NT2/D1 (cell line): ENCODE results near the gene PICALM.
A peak's percentile ranks its signal among the peaks of the same experiment; 100 is the strongest.

Experiments used
- DNase-seq: peaks from one replicate; pipeline ENCODE4 v3.0.0-alpha.2; 2011; ENCODE audit warnings: low read depth, low spot score
- H3K27me3 ChIP-seq: 2 replicates; pipeline ENCODE4 v1.6.0; 2011; ENCODE audit warnings: mild to moderate bottlenecking; ENCODE audit not compliant: insufficient read length, insufficient read depth
- H3K36me3 ChIP-seq: 2 replicates; pipeline ENCODE4 v1.6.1; 2011; ENCODE audit warnings: mild to moderate bottlenecking, low read length, mixed read lengths; ENCODE audit not compliant: insufficient read depth, insufficient read length
- H3K4me1 ChIP-seq: 2 replicates; pipeline ENCODE4 v1.5.1; 2011; ENCODE audit not compliant: insufficient read depth, insufficient read length
- H3K4me3 ChIP-seq: 2 replicates; pipeline ENCODE4 v1.5.1; 2011; ENCODE audit warnings: low read depth; ENCODE audit not compliant: insufficient read length
- H3K9ac ChIP-seq: 2 replicates; pipeline ENCODE4 v1.6.0; 2011; ENCODE audit warnings: low read depth; ENCODE audit not compliant: insufficient read length
- H3K9me3 ChIP-seq: 2 replicates; pipeline ENCODE4 v1.5.1; 2011; ENCODE audit warnings: mild to moderate bottlenecking, low read length; ENCODE audit not compliant: insufficient read depth
- SUZ12 ChIP-seq: IDR thresholded peaks from 2 replicates; pipeline ENCODE4 v1.6.1; 2011; ENCODE audit not compliant: insufficient read length, insufficient read depth; ENCODE audit errors: extremely low read depth
- YY1 ChIP-seq: IDR thresholded peaks from 2 replicates; pipeline ENCODE4 v1.6.1; 2011; ENCODE audit not compliant: insufficient read length, insufficient read depth
- ZNF274 ChIP-seq: IDR thresholded peaks from 2 replicates; pipeline ENCODE4 v1.6.1; 2011; ENCODE audit warnings: mild to moderate bottlenecking, low read depth, low read length

PICALM gene

GRCh38 chr11:85970593-85970992 lies 98.3 kb downstream of the PICALM start:
- Histone ChIP-seq H3K9me3 (no peaks in the 10 kb centered on the region), H3K9ac (no peak overlapping the region), H3K36me3 (peaks cover 33% of the 10 kb centered on the region), H3K4me3 (no peak overlapping the region), H3K4me1 (no peaks in the 10 kb centered on the region), H3K27me3 (no peaks in the 10 kb centered on the region)
- TF ChIP-seq SUZ12 (no peak), ZNF274 (no peak), YY1 (no peak)
- no peak for DNase-seq

- Histone ChIP-seq H3K9ac (no peak overlapping the region), H3K36me3 (peaks cover 39% of the 10 kb centered on the region), H3K9me3 (no peaks in the 10 kb centered on the region), H3K27me3 (no peaks in the 10 kb centered on the region), H3K4me1 (no peaks in the 10 kb centered on the region), H3K4me3 (no peak overlapping the region)
- TF ChIP-seq ZNF274 (no peak), YY1 (no peak), SUZ12 (no peak)
- DNase-seq, result no peak
Observed at GRCh38 chr11:85967457-85967856, 101.4 kb downstream of the PICALM start.

- Histone ChIP-seq H3K4me1 (no peaks in the 10 kb centered on the region), H3K27me3 (no peaks in the 10 kb centered on the region), H3K9me3 (no peaks in the 10 kb centered on the region), H3K9ac (no peak overlapping the region), H3K4me3 (no peak overlapping the region), H3K36me3 (peaks cover 22% of the 10 kb centered on the region)
- TF ChIP-seq ZNF274, result no peak
- no peak for TF ChIP-seq SUZ12
- no peak for TF ChIP-seq YY1
- DNase-seq, result no peak
Observed at GRCh38 chr11:85965202-85965601, 103.7 kb downstream of the PICALM start.

GRCh38 chr11:85961930-85962363 lies 106.9 kb downstream of the PICALM start:
- no peak for DNase-seq
- Histone ChIP-seq H3K9ac (no peak overlapping the region), H3K4me1 (no peaks in the 10 kb centered on the region), H3K9me3 (no peaks in the 10 kb centered on the region), H3K4me3 (no peak overlapping the region), H3K36me3 (peaks cover 34% of the 10 kb centered on the region), H3K27me3 (no peaks in the 10 kb centered on the region)
- TF ChIP-seq YY1 (no peak), ZNF274 (no peak), SUZ12 (no peak)

- Histone ChIP-seq H3K27me3 (no peaks in the 10 kb centered on the region), H3K4me3 (no peak overlapping the region), H3K9ac (no peak overlapping the region), H3K9me3 (no peaks in the 10 kb centered on the region), H3K36me3 (peaks cover 29% of the 10 kb centered on the region), H3K4me1 (no peaks in the 10 kb centered on the region)
- DNase-seq, result no peak
- no peak for TF ChIP-seq ZNF274
- TF ChIP-seq SUZ12, result no peak
- TF ChIP-seq YY1, result no peak
Observed at GRCh38 chr11:85961130-85961529, 107.8 kb downstream of the PICALM start.

GRCh38 chr11:85960678-85961077 lies 108.2 kb downstream of the PICALM start:
- Histone ChIP-seq H3K36me3 (peaks cover 27% of the 10 kb centered on the region), H3K9ac (no peak overlapping the region), H3K4me1 (no peaks in the 10 kb centered on the region), H3K27me3 (no peaks in the 10 kb centered on the region), H3K4me3 (no peak overlapping the region), H3K9me3 (no peaks in the 10 kb centered on the region)
- no peak for TF ChIP-seq ZNF274
- TF ChIP-seq YY1, result no peak
- no peak for TF ChIP-seq SUZ12
- no peak for DNase-seq

GRCh38 chr11:85955531-85955930 lies 113.4 kb downstream of the PICALM start:
- Histone ChIP-seq H3K9me3 (no peaks in the 10 kb centered on the region), H3K4me3 (no peak overlapping the region), H3K9ac (no peak overlapping the region), H3K4me1 (no peaks in the 10 kb centered on the region), H3K27me3 (no peaks in the 10 kb centered on the region), H3K36me3 (peaks cover 15% of the 10 kb centered on the region)
- TF ChIP-seq SUZ12, result no peak
- TF ChIP-seq ZNF274, result no peak
- TF ChIP-seq YY1, result no peak
- DNase-seq, result peak; percentile 35
